RWPE1 (cell line): ENCODE data around the gene DSG3.
"Not testable (repeated sequence)": the region's sequence is repeated elsewhere in the genome, so short reads cannot be mapped to it uniquely, and the experiment has no call there.

Experiments used
- CTCF ChIA-PET: fragments of 350-600 bp; sonication (Branson Sonifier 250); formaldehyde crosslinking; extraction: SDS; loops from one replicate; lab custom pipeline; 2021; lab: Yijun Ruan, JAX
- POLR2A ChIA-PET: fragments of 400-600 bp; formaldehyde crosslinking; extraction: SDS; loops from one replicate; lab custom pipeline; 2020; ENCODE audit warnings: antibody characterized with exemption; ENCODE audit not compliant: low non-redundant PET; lab: Yijun Ruan, JAX
- DNase-seq: peaks from one replicate; pipeline ENCODE4 v3.0.0; 2012; ENCODE audit warnings: low spot score
- H3K27ac ChIP-seq: fragments of 450-650 bp; 2 replicates; pipeline ENCODE4 v1.5.1; 2017
- TF ChIP-seq, protein P1 (sequence below): fragments of 450-650 bp; conservative IDR thresholded peaks from 2 replicates; pipeline ENCODE4 v1.5.1; 2017; ENCODE audit warnings: low read depth, mild to moderate bottlenecking

The DSG3 gene

DNA sequence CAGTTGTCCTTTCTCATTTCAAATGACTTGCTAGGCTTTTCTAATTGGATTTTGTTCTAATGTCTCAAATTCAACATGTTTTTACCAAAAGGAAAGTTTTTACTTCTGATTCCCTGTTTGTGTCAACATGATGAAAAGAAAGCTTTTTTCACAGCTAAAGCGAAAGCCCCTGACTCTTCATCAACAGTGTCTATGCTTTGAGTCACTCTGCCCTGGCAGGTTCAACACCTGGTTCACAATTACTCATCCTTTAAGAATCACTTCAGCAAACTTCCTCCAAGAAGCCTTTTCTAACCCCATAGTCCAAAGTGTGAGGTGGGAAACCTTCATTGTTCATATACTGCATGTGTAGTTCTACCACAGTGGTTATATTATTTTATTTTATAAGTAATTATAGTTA is 42.8 kb downstream of the DSG3 start:
- no peak for DNase-seq
- no peak overlapping the region for H3K27ac ChIP-seq
- CTCF ChIA-PET = no interaction called here
- POLR2A ChIA-PET = no interaction called here
- TF ChIP-seq, protein P1, sequence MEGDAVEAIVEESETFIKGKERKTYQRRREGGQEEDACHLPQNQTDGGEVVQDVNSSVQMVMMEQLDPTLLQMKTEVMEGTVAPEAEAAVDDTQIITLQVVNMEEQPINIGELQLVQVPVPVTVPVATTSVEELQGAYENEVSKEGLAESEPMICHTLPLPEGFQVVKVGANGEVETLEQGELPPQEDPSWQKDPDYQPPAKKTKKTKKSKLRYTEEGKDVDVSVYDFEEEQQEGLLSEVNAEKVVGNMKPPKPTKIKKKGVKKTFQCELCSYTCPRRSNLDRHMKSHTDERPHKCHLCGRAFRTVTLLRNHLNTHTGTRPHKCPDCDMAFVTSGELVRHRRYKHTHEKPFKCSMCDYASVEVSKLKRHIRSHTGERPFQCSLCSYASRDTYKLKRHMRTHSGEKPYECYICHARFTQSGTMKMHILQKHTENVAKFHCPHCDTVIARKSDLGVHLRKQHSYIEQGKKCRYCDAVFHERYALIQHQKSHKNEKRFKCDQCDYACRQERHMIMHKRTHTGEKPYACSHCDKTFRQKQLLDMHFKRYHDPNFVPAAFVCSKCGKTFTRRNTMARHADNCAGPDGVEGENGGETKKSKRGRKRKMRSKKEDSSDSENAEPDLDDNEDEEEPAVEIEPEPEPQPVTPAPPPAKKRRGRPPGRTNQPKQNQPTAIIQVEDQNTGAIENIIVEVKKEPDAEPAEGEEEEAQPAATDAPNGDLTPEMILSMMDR = no peak

DNA sequence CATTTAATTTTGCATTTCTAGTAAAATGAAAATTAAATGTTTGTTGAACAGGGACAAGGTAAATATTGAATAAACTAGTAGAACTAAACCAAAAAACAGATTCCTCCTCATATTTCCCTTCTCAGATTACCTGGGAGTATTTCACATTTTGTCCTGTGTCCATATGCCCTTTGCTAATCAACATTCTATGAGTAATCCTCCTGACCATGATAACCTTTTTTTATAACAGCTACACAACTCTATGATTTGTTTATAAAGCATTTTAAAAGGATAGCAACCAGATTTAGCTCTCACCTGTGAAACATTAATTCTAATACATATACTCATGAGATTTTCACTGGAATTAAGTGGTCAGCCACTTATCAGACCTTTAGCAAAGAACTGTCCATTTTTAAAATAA is 43.3 kb downstream of the DSG3 start:
- ChIA-PET CTCF (no interaction called here), POLR2A (no interaction called here)
- TF ChIP-seq, protein P1 = no peak
- H3K27ac ChIP-seq = no peak overlapping the region
- DNase-seq = no peak

DNA sequence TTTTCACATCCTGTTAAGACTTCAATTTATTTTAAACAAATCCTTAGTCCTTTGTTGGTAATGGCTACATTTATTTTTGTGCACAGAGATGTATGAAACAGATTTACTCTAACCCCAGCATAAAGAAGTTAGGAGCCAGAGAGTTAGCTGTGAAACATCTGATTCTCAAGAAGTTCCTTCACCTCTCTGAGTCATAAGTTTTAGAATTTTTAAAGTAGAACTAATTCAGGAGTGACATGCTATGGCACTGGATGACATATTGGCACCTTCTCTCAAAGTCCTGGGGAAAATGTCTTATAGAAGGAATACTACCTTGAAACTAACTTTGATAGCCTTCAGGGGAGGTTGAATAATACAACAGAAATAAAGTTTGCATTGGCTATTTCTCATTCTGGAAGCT is 44.0 kb downstream of the DSG3 start:
- ChIA-PET CTCF (interaction anchor here (0.7 kb wide), 1 partner anchor 30 kb away, joined by 3 read pairs; no protein-coding TSS in a partner anchor), POLR2A (no interaction called here)
- TF ChIP-seq, protein P1 = no peak
- no peak overlapping the region for H3K27ac ChIP-seq
- no peak for DNase-seq

DNA sequence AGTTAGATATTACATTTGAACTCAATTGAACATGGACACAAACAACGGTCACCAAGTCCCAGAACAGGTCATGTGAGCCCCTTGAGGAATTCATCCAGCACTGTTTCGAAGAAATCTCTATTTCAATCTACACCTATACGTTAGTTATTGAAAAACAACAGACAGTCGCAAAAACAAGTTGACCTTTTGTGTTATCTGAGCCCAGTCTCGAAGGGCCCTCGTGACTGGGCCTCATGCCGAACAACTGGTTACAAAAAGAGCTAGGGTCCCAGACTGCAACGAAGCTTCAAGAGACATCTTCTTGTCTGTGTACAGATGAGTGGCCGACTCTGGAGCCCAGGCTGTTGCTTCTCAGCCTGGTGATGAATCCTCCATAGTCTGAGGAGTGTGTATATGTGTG is 45.1 kb downstream of the DSG3 start:
- POLR2A ChIA-PET = no interaction called here
- CTCF ChIA-PET = no interaction called here
- TF ChIP-seq, protein P1 = no peak
- no peak for DNase-seq
- H3K27ac ChIP-seq = no peak overlapping the region

DNA sequence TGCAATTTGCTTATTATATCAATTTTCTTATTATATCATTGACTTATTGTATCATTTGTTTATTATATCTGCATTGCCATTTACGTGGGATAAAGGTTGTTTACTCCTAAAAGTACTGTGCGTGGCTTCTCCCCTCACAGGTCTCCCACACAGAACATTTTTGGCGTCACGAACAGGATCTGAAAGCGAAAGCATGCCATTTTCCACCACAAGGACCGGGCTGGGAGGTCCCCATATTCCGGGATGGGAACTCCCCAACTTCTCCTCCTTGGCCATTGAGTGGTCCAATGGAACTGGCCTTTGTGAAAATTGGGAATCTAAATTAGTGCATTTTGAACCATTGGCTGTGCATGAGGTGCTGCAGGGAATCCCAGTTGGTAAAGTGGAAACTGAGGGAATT is 45.6 kb downstream of the DSG3 start:
- no peak for DNase-seq
- TF ChIP-seq, protein P1 = no peak
- ChIA-PET POLR2A (no interaction called here), CTCF (no interaction called here)
- no peak overlapping the region for H3K27ac ChIP-seq

DNA sequence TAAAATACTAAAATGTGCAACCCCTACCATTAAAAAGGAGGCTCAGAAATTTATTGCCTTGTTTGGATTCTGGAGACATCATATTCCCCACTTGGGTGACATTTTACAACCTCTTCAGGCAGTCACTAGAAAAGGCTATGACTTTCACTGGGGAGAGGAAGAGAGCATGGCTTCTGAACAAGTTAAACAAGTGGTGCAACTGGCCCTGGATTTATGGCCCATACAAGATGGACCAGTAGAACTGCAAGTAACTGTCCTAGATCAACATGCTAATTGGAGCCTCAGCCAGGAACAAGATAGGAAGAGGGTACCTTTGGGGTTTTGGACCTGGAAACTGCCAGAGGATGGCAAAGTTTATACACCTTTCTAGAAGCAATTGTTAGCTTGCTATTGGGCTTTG is 46.4 kb downstream of the DSG3 start:
- POLR2A ChIA-PET = no interaction called here
- no peak overlapping the region for H3K27ac ChIP-seq
- DNase-seq = no peak
- TF ChIP-seq, protein P1 = no peak
- CTCF ChIA-PET = no interaction called here

DNA sequence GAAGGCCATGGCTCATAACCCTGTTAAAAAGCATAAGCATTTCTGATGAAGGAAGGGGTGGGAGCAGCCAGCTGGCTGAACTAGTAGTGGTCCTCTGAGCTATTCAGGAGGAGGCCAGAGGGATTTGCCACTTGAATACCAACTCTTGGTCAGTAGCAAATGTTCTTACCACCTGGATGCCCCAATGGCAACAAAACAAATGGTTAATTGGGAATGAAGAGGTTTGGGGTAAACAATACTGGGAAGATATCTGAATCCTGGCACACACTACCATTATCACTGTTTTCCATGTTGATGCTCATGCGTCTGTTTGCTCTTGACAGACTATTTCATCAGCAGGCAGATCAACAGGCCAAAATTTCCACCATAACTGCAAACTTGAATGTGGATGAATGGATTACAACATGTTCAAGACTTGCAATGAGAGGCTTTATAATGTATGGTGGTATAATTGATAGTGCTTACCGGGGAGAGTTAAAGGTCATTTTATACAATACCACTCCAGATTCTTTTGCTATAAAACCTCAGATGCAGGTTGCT is 47.2 kb downstream of the DSG3 start:
- CTCF ChIA-PET, POLR2A ChIA-PET, H3K27ac ChIP-seq, DNase-seq: not testable (repeated sequence)
